H1 (cell line): ENCODE measurements around the gene AK5. TPM values are rescaled to one million over a fixed set of nuclear protein-coding genes. Genes with fewer than 3 reads are reported as not detected.

Experiments
- CTCF ChIA-PET: fragments of 300-600 bp; sonication (Branson Sonifier 250); formaldehyde crosslinking; loops from one replicate; lab custom pipeline; 2021; ENCODE audit not compliant: partially characterized antibody; lab: Charles Lee
- POLR2A ChIA-PET: fragments of 300-600 bp; sonication (Branson Sonifier 250); formaldehyde crosslinking; loops from one replicate; lab custom pipeline; 2021; ENCODE audit warnings: inconsistent platforms; ENCODE audit not compliant: partially characterized antibody; lab: Charles Lee
- DNase-seq, 2 experiments: peaks; one replicate each; pipeline versions ENCODE4 v3.0.0 to v3.0.0-alpha.2; 2010 to 2022; ENCODE audit warnings: low spot score in 2 of 2, low read depth in 1 of 2, mixed read lengths in 1 of 2
- FAIRE-seq: peaks from 2 replicates; lab custom pipeline; 2011; peaks lifted over from hg19 to GRCh38; lab: Jason Lieb, UNC
- H2AFZ ChIP-seq: 2 replicates; pipeline ENCODE4 v1.8.1; 2012; ENCODE audit warnings: low read length, inconsistent platforms
- H2AK5ac ChIP-seq: 2 replicates; pipeline ENCODE4 v1.6.1; 2013; ENCODE audit warnings: low read depth, low read length
- H2BK120ac ChIP-seq: replicated peaks from 2 replicates; pipeline ENCODE3; 2013; ENCODE audit warnings: low read depth, low read length, inconsistent platforms
- H2BK12ac ChIP-seq: 2 replicates; pipeline ENCODE4 v1.6.1; 2013; ENCODE audit warnings: low read depth, low read length
- H2BK15ac ChIP-seq: 2 replicates; pipeline ENCODE4 v1.6.1; 2013; ENCODE audit warnings: low read length
- H2BK20ac ChIP-seq: 2 replicates; pipeline ENCODE4 v1.6.1; 2013; ENCODE audit warnings: low read length
- H2BK5ac ChIP-seq: 2 replicates; pipeline ENCODE4 v1.6.1; 2013; ENCODE audit warnings: low read depth, low read length
- H3K14ac ChIP-seq: 2 replicates; pipeline ENCODE4 v1.6.1; 2013; ENCODE audit warnings: inconsistent platforms; ENCODE audit not compliant: insufficient read length
- H3K18ac ChIP-seq: 2 replicates; pipeline ENCODE4 v1.6.1; 2013; ENCODE audit warnings: low read length; ENCODE audit errors: extremely low read depth
- H3K23ac ChIP-seq: 2 replicates; pipeline ENCODE4 v1.6.1; 2013; ENCODE audit warnings: inconsistent platforms; ENCODE audit not compliant: insufficient read length
- H3K23me2 ChIP-seq: 2 replicates; pipeline ENCODE4 v1.6.1; 2013; ENCODE audit warnings: low read depth, low read length
- H3K27ac ChIP-seq: 2 replicates; pipeline ENCODE4 v1.6.1; 2011; ENCODE audit warnings: low read depth, low read length, inconsistent platforms
- H3K27me3 ChIP-seq, 4 experiments: replicated peaks in 1 of 4; 1 replicate in 1 of 4; 2 replicates in 3 of 4; pipeline versions ENCODE4 v1.6.1 to v1.8.1; 2011 to 2013; ENCODE audit warnings: low read length in 3 of 4, mild to moderate bottlenecking in 3 of 4, inconsistent platforms in 2 of 4, mixed read lengths in 2 of 4, moderate library complexity in 1 of 4; ENCODE audit not compliant: control insufficient read depth in 3 of 4, insufficient read depth in 3 of 4; ENCODE audit errors: extremely low read depth in 1 of 4
- H3K36me3 ChIP-seq, 4 experiments: 2 replicates each; pipeline versions ENCODE4 v1.6.1 to v1.8.1; 2011 to 2013; ENCODE audit warnings: mild to moderate bottlenecking in 4 of 4, low read length in 3 of 4, moderate library complexity in 2 of 4, control low read depth in 1 of 4, inconsistent platforms in 1 of 4; ENCODE audit not compliant: insufficient read depth in 4 of 4, control insufficient read depth in 2 of 4
- H3K4ac ChIP-seq: replicated peaks from 2 replicates; pipeline ENCODE3; 2013; ENCODE audit warnings: low read length, low read depth, mixed read lengths, inconsistent platforms; ENCODE audit not compliant: insufficient read length
- H3K4me1 ChIP-seq, 4 experiments: replicated peaks in 1 of 4; 1 replicate in 1 of 4; 2 replicates in 3 of 4; pipeline versions ENCODE4 v1.6.1 to v1.8.1; 2011 to 2013; ENCODE audit warnings: low read length in 3 of 4, inconsistent platforms in 2 of 4, mixed read lengths in 1 of 4; ENCODE audit not compliant: insufficient read depth in 4 of 4, control insufficient read depth in 3 of 4
- H3K4me2 ChIP-seq, 2 experiments: 2 replicates each; pipeline versions ENCODE4 v1.6.1 to v1.8.1; 2011 to 2013; ENCODE audit warnings: low read depth in 2 of 2, low read length in 2 of 2, control low read depth in 1 of 2, inconsistent platforms in 1 of 2, mild to moderate bottlenecking in 1 of 2; ENCODE audit not compliant: insufficient read depth in 1 of 2
- H3K4me3 ChIP-seq, 4 experiments: fragments of 200-600, 300-600 bp in 1 of 4; sonication (generic), shearing (Covaris generic), sonication (Bioruptor Twin) in 1 of 4; 2 replicates each; pipeline versions ENCODE4 v1.5.1 to v1.8.1; 2011 to 2016; ENCODE audit warnings: low read length in 4 of 4, low read depth in 3 of 4, control low read depth in 2 of 4, inconsistent platforms in 2 of 4, mild to moderate bottlenecking in 2 of 4, mixed read lengths in 1 of 4, moderate library complexity in 1 of 4; ENCODE audit not compliant: insufficient read depth in 2 of 4; ENCODE audit errors: extremely low read depth in 1 of 4
- H3K56ac ChIP-seq: replicated peaks from 2 replicates; pipeline ENCODE3; 2013; ENCODE audit warnings: low read depth, mild to moderate bottlenecking, mixed read lengths, low read length, inconsistent platforms; ENCODE audit not compliant: insufficient read length
- H3K79me1 ChIP-seq: 2 replicates; pipeline ENCODE4 v1.6.1; 2013; ENCODE audit warnings: low read depth, low read length, control low read depth
- H3K79me2 ChIP-seq, 2 experiments: 2 replicates each; pipeline versions ENCODE4 v1.6.1 to v1.8.1; 2012 to 2013; ENCODE audit warnings: low read length in 2 of 2, mild to moderate bottlenecking in 2 of 2, inconsistent platforms in 1 of 2; ENCODE audit not compliant: insufficient read depth in 2 of 2, control insufficient read depth in 1 of 2
- H3K9ac ChIP-seq, 4 experiments: replicated peaks in 1 of 4; 1 replicate in 1 of 4; 2 replicates in 3 of 4; pipeline versions ENCODE4 v1.6.1 to v1.8.1; 2011 to 2013; ENCODE audit warnings: low read depth in 3 of 4, low read length in 3 of 4, control low read depth in 2 of 4, mild to moderate bottlenecking in 2 of 4, moderate library complexity in 2 of 4, inconsistent platforms in 1 of 4; ENCODE audit errors: extremely low read depth in 1 of 4
- H3K9me3 ChIP-seq, 2 experiments: 2 replicates each; pipeline versions ENCODE4 v1.6.1 to v1.8.1; 2012 to 2013; ENCODE audit warnings: mild to moderate bottlenecking in 2 of 2, moderate library complexity in 2 of 2, control low read depth in 1 of 2, inconsistent platforms in 1 of 2, low read depth in 1 of 2, low read length in 1 of 2, mixed read lengths in 1 of 2; ENCODE audit not compliant: insufficient read depth in 2 of 2
- H4K20me1 ChIP-seq, 2 experiments: replicated peaks in 1 of 2; 2 replicates each; pipeline versions ENCODE3 to v1.8.1; 2011 to 2013; ENCODE audit warnings: inconsistent platforms in 2 of 2, low read length in 2 of 2, mild to moderate bottlenecking in 1 of 2; ENCODE audit not compliant: insufficient read depth in 2 of 2, control insufficient read depth in 1 of 2
- H4K5ac ChIP-seq: 2 replicates; pipeline ENCODE4 v1.6.1; 2013; ENCODE audit warnings: low read length, low read depth, mixed read lengths, inconsistent platforms; ENCODE audit not compliant: insufficient read length
- H4K8ac ChIP-seq: 2 replicates; pipeline ENCODE4 v1.8.0; 2013; ENCODE audit warnings: mild to moderate bottlenecking, moderate library complexity, low read length, inconsistent platforms; ENCODE audit not compliant: insufficient read depth; ENCODE audit errors: extremely low read depth
- H4K91ac ChIP-seq: replicated peaks from 2 replicates; pipeline ENCODE3; 2013; ENCODE audit warnings: low read length, mixed read lengths, inconsistent platforms; ENCODE audit not compliant: insufficient read length
- CEBPB ChIP-seq: IDR thresholded peaks from 2 replicates; pipeline ENCODE4 v1.6.1; 2012; ENCODE audit warnings: low read depth, low read length
- CREB1 ChIP-seq: IDR thresholded peaks from 2 replicates; pipeline ENCODE4 v1.6.1; 2012; ENCODE audit warnings: inconsistent platforms
- EGR1 ChIP-seq: IDR thresholded peaks from 2 replicates; pipeline ENCODE4 v1.6.1; 2011; ENCODE audit warnings: low read depth, low read length, borderline replicate concordance
- HDAC2 ChIP-seq, 2 experiments: fragments of 300-600 bp in 1 of 2; sonication (generic) in 1 of 2; IDR thresholded peaks; 2 replicates each; pipeline ENCODE4 v1.6.1; 2011 to 2012; ENCODE audit warnings: low read depth in 2 of 2, low read length in 2 of 2, mild to moderate bottlenecking in 2 of 2, moderate library complexity in 2 of 2, borderline replicate concordance in 1 of 2, inconsistent platforms in 1 of 2
- KDM1A ChIP-seq: fragments of 200-600, 300-600 bp; sonication (generic); IDR thresholded peaks from 2 replicates; pipeline ENCODE4 v1.7.1; 2016; ENCODE audit warnings: mild to moderate bottlenecking, low read length, borderline replicate concordance
- KDM5A ChIP-seq: fragments of 200-600 bp; IDR thresholded peaks from 2 replicates; pipeline ENCODE4 v1.7.1; 2012; ENCODE audit warnings: mild to moderate bottlenecking, low read length, inconsistent platforms, mixed read lengths
- NRF1 ChIP-seq: IDR thresholded peaks from 2 replicates; pipeline ENCODE4 v1.6.1; 2011; ENCODE audit warnings: mild to moderate bottlenecking, low read depth, low read length, improper control_type of control experiment
- PHF8 ChIP-seq: fragments of 200-600 bp; sonication (generic); conservative IDR thresholded peaks from 2 replicates; pipeline ENCODE4 v1.7.1; 2012; ENCODE audit warnings: low read depth, mild to moderate bottlenecking, inconsistent platforms, low read length, moderate library complexity
- POLR2A ChIP-seq, 2 experiments: IDR thresholded peaks; 1 replicate in 1 of 2; 2 replicates in 1 of 2; pipeline ENCODE4 v1.6.1; 2011; ENCODE audit warnings: low read depth in 2 of 2, low read length in 2 of 2, mild to moderate bottlenecking in 2 of 2; ENCODE audit errors: control extremely low read depth in 1 of 2
- SAP30 ChIP-seq: fragments of 300-600 bp; sonication (generic); IDR thresholded peaks from 2 replicates; pipeline ENCODE4 v1.7.1; 2012; ENCODE audit warnings: low read length, moderate library complexity, mild to moderate bottlenecking, inconsistent platforms; ENCODE audit not compliant: insufficient read depth, insufficient replicate concordance
- SP1 ChIP-seq: IDR thresholded peaks from 2 replicates; pipeline ENCODE4 v1.6.1; 2011; ENCODE audit warnings: low read depth, low read length
- SRF ChIP-seq: IDR thresholded peaks from 2 replicates; pipeline ENCODE4 v1.6.1; 2011; ENCODE audit warnings: mild to moderate bottlenecking, low read depth, low read length, moderate library complexity
- TAF7 ChIP-seq: optimal IDR thresholded peaks from 2 replicates; pipeline ENCODE3; 2011; ENCODE audit warnings: low read depth, mild to moderate bottlenecking, inconsistent platforms, low read length, moderate library complexity, borderline replicate concordance
- WGBS, 2 experiments: shearing (Covaris generic) in 1 of 2; methylation state at CpG; one replicate each; pipeline versions ENCODE4 v1.1.6 to v1.1.7; 2013 to 2015; ENCODE audit warnings: low lambda C conversion rate in 2 of 2, mixed read lengths in 2 of 2, inconsistent platforms in 1 of 2, low coverage in 1 of 2, missing lambda C conversion rate in 1 of 2; ENCODE audit not compliant: insufficient replicate concordance in 2 of 2, insufficient coverage in 1 of 2, insufficient read length in 1 of 2; ENCODE audit errors: extremely low coverage in 1 of 2, missing lambda C conversion rate in 1 of 2; 5-methylcytosine and 5-hydroxymethylcytosine counted together
- polyA plus RNA-seq, 7 experiments: library from polyadenylated mRNA; depleted of rRNA in 3 of 7; stranded (reverse) in 5 of 7; unstranded in 2 of 7; fragments of >200 nt in 5 of 7; fragments of 200-250 nt in 2 of 7; gene quantifications; 1 replicate in 5 of 7; 2 replicates in 1 of 7; 4 replicates in 1 of 7; pipeline versions ENCODE4 v1.2.1 to v1.2.3, GENCODE V29; 2011 to 2013; ENCODE audit warnings: missing spikeins in 2 of 7, mixed read lengths in 2 of 7
- total RNA-seq: library from RNA; stranded (reverse); fragmentation: NEBNext Ultra II Directional; extraction: Animal tissue kit (Norgen Biotek cat#: 25700); gene quantifications from 2 replicates; pipeline ENCODE4 v1.2.1, GENCODE V29; 2021
- TF ChIP-seq, protein P1 (sequence below): IDR thresholded peaks from 2 replicates; pipeline ENCODE4 v1.6.1; 2012; ENCODE audit warnings: low read length, inconsistent platforms

AK5 gene
- total and polyA plus RNA-seq, 2 of the 8 experiments (the other 6 are each of a cell fraction or from before 2014, with no cell fraction given), result 2.0 to 7.1 TPM

DNA sequence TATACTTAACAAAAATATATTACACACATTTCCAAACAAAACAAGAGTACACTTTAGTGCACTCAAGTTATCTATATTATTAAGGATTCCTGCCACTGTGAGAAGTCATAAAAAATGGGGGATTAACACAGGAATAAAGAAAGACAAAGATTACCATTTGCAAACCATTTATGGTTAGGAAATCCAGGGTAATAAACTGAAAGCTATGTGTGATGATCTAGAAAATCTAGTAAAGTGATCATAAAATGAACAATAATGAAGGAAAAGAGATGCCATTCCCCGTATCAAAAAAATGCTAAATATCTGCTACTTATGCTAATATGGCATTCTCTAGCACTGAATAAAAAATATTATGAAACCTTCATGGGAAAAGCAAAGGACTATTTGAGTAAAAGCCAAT is 101.4 kb downstream of the AK5 start:
- no peak overlapping the region for H3K23ac ChIP-seq
- no peak for FAIRE-seq
- no peak overlapping the region for H3K18ac ChIP-seq
- H2BK120ac ChIP-seq, result no peak overlapping the region
- no peak overlapping the region for H4K5ac ChIP-seq
- H2BK15ac ChIP-seq, result no peak overlapping the region
- no peak overlapping the region for H3K9ac ChIP-seq
- H3K4me1 ChIP-seq, result peaks cover 0 to 2% (median 0%) of the 10 kb centered on the region in 4 experiments; a peak in 2 of 7 replicates
- ChIA-PET POLR2A (no interaction called here), CTCF (no interaction called here)
- no peak for DNase-seq
- no peaks in the 10 kb centered on the region for H3K23me2 ChIP-seq
- H3K56ac ChIP-seq, result no peak overlapping the region
- H4K91ac ChIP-seq, result no peak overlapping the region
- no peak overlapping the region for H2AK5ac ChIP-seq
- no peaks in the 10 kb centered on the region for H3K27me3 ChIP-seq
- no peak overlapping the region for H3K4ac ChIP-seq
- no peak overlapping the region for H3K4me3 ChIP-seq
- no peak overlapping the region for H3K4me2 ChIP-seq
- H2BK20ac ChIP-seq, result no peak overlapping the region
- H2BK5ac ChIP-seq, result no peak overlapping the region
- no peak overlapping the region for H4K8ac ChIP-seq
- no peaks in the 10 kb centered on the region for H3K79me2 ChIP-seq
- H3K36me3 ChIP-seq, result no peaks in the 10 kb centered on the region
- no peaks in the 10 kb centered on the region for H3K79me1 ChIP-seq
- H2AFZ ChIP-seq, result no peak overlapping the region
- no peak overlapping the region for H2BK12ac ChIP-seq
- no peak overlapping the region for H3K27ac ChIP-seq
- H4K20me1 ChIP-seq, result no peaks in the 10 kb centered on the region
- 89% methylated on average over 1 of the region's 1 CpG; no CpG with 5 or more reads in 1 of the 2 experiments for WGBS, 2 experiments
- no peaks in the 10 kb centered on the region for H3K9me3 ChIP-seq
- H3K14ac ChIP-seq, result no peak overlapping the region
- no peak for TF ChIP-seq TAF7
- TF ChIP-seq CEBPB, result no peak
- no peak for TF ChIP-seq HDAC2 (IDR thresholded peaks at IDR 0.05; ENCODE audit: borderline replicate concordance in 1 of 2, low read depth in 2 of 2, low read length in 2 of 2)
- TF ChIP-seq, protein P1, sequence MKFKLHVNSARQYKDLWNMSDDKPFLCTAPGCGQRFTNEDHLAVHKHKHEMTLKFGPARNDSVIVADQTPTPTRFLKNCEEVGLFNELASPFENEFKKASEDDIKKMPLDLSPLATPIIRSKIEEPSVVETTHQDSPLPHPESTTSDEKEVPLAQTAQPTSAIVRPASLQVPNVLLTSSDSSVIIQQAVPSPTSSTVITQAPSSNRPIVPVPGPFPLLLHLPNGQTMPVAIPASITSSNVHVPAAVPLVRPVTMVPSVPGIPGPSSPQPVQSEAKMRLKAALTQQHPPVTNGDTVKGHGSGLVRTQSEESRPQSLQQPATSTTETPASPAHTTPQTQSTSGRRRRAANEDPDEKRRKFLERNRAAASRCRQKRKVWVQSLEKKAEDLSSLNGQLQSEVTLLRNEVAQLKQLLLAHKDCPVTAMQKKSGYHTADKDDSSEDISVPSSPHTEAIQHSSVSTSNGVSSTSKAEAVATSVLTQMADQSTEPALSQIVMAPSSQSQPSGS, result no peak
- no peak for TF ChIP-seq KDM1A
- TF ChIP-seq POLR2A (IDR thresholded peaks at IDR 0.05; ENCODE audit: control extremely low read depth in 1 of 2, low read depth in 2 of 2, low read length in 2 of 2), result no peak
- TF ChIP-seq NRF1, result no peak
- TF ChIP-seq CREB1, result no peak
- TF ChIP-seq EGR1, result no peak
- no peak for TF ChIP-seq KDM5A
- TF ChIP-seq SRF, result no peak
- TF ChIP-seq SP1, result no peak
- no peak for TF ChIP-seq SAP30
- TF ChIP-seq PHF8, result no peak
